ENCODE data around the gene KCNQ1. TPM values are rescaled to one million over a fixed set of nuclear protein-coding genes. Genes with fewer than 3 reads are reported as not detected.
A peak's percentile ranks its signal among the peaks of the same experiment; 100 is the strongest.

The KCNQ1 gene
- total RNA-seq, 2 experiments from 2014 or later = 8.7 to 9.5 TPM

GRCh38 chr11:2698386-2699184 is 253.8 kb downstream of the KCNQ1 start:
- intact Hi-C loops (cut with micrococcal nuclease) = no loop called here
- peaks cover 13% of the 10 kb centered on the region for H3K4me1 Mint-ChIP-seq (ENCODE audit: low read depth)
- POLR2A ChIA-PET = no interaction called here
- ATAC-seq = no peak
- no peak for DNase-seq
- H3K27ac Mint-ChIP-seq = no peak overlapping the region
- H3K36me3 Mint-ChIP-seq (ENCODE audit: low read depth) = peaks cover 6% of the 10 kb centered on the region
- peak overlapping the region; percentile 78 for H3K4me3 Mint-ChIP-seq
- no peaks in the 10 kb centered on the region for H3K27me3 Mint-ChIP-seq
- CTCF ChIA-PET = no interaction called here
- H3K9me3 Mint-ChIP-seq = no peaks in the 10 kb centered on the region
- TF ChIP-seq, protein P1, sequence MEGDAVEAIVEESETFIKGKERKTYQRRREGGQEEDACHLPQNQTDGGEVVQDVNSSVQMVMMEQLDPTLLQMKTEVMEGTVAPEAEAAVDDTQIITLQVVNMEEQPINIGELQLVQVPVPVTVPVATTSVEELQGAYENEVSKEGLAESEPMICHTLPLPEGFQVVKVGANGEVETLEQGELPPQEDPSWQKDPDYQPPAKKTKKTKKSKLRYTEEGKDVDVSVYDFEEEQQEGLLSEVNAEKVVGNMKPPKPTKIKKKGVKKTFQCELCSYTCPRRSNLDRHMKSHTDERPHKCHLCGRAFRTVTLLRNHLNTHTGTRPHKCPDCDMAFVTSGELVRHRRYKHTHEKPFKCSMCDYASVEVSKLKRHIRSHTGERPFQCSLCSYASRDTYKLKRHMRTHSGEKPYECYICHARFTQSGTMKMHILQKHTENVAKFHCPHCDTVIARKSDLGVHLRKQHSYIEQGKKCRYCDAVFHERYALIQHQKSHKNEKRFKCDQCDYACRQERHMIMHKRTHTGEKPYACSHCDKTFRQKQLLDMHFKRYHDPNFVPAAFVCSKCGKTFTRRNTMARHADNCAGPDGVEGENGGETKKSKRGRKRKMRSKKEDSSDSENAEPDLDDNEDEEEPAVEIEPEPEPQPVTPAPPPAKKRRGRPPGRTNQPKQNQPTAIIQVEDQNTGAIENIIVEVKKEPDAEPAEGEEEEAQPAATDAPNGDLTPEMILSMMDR (IDR thresholded peaks at IDR 0.05) = no peak

DNA sequence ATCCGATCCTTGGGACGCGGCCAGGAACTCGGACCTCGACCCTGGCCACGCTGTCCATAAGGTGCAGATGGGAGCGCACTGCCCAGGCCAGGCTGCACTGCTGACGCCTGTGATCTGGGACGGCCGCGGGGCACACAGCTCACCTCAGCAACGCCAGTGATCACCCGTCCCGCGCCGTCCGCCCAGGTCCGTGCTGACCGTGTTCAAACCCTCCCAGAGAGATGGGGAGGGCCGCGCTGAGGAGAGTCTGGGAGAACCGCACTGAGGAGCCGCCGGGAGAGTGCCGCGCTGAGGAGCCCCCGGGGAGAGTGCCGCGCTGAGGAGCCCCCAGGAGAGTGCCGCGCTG is 254.3 kb downstream of the KCNQ1 start:
- ChIA-PET CTCF (no interaction called here), POLR2A (interaction anchor here (0.7 to 1.0 kb wide), 2 partner anchors 11 to 204 kb away, joined by 3 read pairs; no protein-coding TSS in a partner anchor)

GRCh38 chr11:2699531-2700414 is 255.0 kb downstream of the KCNQ1 start, which contains the start of gene KCNQ1OT1:
KCNQ1OT1 (minus strand) TSS chr11:2699994.
- Mint-ChIP-seq H3K27ac (peak within 1 kb of the TSS; percentile 41), H3K27me3 (no peaks in the 10 kb centered on the region), H3K4me3 (peak within 1 kb of the TSS; percentile 78), H3K4me1 (ENCODE audit: low read depth) (peaks cover 13% of the 10 kb centered on the region), H3K9me3 (no peaks in the 10 kb centered on the region), H3K36me3 (ENCODE audit: low read depth) (peaks cover 6% of the 10 kb centered on the region)
- ChIA-PET CTCF (no interaction called here), POLR2A (interaction anchor here (0.6 to 1.0 kb wide), 4 partner anchors 10 to 203 kb away, joined by 3 read pairs; no protein-coding TSS in a partner anchor)
- ATAC-seq (peak; percentile 98), DNase-seq (peak; percentile 90)
- intact Hi-C loops (cut with micrococcal nuclease) = no loop called here
- TF ChIP-seq, protein P1 (IDR thresholded peaks at IDR 0.05) = no peak

More for the DNA sequence above, 254.3 kb downstream of the KCNQ1 start:
- Mint-ChIP-seq H3K4me1 (ENCODE audit: low read depth) (peaks cover 13% of the 10 kb centered on the region), H3K27ac (peak overlapping the region; percentile 41), H3K9me3 (no peaks in the 10 kb centered on the region), H3K36me3 (ENCODE audit: low read depth) (peaks cover 6% of the 10 kb centered on the region), H3K4me3 (peak overlapping the region; percentile 78), H3K27me3 (no peaks in the 10 kb centered on the region)
- intact Hi-C loops (cut with micrococcal nuclease) = no loop called here
- peak; percentile 16 for DNase-seq
- ATAC-seq = no peak
- TF ChIP-seq, protein P1 (IDR thresholded peaks at IDR 0.05) = no peak

DNA sequence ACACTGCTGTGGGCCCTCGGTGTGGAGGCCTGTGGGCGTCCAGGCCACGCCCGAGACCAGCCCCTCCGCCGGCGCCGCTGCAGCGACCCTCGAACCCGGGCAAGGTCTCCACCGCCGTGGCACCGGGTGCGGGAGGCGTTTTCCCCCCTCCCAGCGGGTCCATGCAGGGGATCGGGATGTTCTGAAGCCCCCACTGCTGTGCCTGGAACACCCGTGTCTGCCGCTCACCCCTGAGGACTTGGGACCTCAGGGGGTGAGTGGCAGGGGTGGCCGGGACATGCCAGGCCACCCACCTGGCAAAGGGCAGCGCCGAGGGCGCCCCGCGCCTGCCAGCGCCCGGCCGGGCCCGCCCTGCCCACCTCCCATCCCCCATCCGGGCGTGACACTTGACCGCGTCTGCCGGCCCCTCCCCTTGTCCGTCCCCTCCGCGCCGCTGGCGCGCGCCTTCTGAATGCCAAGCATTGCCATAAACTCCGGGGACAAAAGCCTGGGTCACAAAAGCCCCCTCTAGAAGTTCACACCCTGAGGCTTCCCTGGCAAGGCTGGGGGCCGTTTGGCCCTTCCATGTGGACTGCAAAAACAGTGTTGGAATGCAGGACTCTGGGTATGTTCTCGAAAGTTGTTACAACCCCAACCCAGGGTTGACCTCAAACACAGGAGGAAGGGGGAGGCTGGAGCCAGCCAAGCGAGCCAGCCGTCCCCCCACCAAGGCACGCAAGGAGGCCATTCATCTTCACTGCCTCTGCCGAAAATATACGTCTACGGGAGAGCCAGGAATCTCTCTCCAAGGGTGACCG is 255.8 kb downstream of the KCNQ1 start:
- Mint-ChIP-seq H3K27me3 (no peaks in the 10 kb centered on the region), H3K4me3 (peak overlapping the region; percentile 78), H3K36me3 (ENCODE audit: low read depth) (peaks cover 6% of the 10 kb centered on the region), H3K9me3 (peaks cover 1% of the 10 kb centered on the region), H3K27ac (peak overlapping the region; percentile 38), H3K4me1 (ENCODE audit: low read depth) (peaks cover 13% of the 10 kb centered on the region)
- ChIA-PET CTCF (no interaction called here), POLR2A (interaction anchor here (0.6 to 1.0 kb wide), 3 partner anchors 10 to 187 kb away, joined by 3 read pairs; no protein-coding TSS in a partner anchor)
- TF ChIP-seq, protein P1 (IDR thresholded peaks at IDR 0.05) = no peak
- intact Hi-C loops (cut with micrococcal nuclease) = no loop called here
- ATAC-seq (peak; percentile 11), DNase-seq (peak; percentile 54)

Data from activated CD8-positive, alpha-beta T cell treated with anti-CD3 and anti-CD28 coated beads for 36 hours (primary cell).